CD4-positive, alpha-beta T cell treated with Interleukin-21 for 1 hour (primary cell): ENCODE measurements around the gene G3BP2.
"Not testable (repeated sequence)": the region's sequence is repeated elsewhere in the genome, so short reads cannot be mapped to it uniquely, and the experiment has no call there.

ENCODE experiments used
- DNase-seq: peaks from one replicate; pipeline ENCODE4 v3.0.0-alpha.2; 2020

Gene G3BP2

GRCh38 chr4:75673027-75673958 lies at the start of gene G3BP2:
TSS of gene G3BP2 (minus strand) at chr4:75673411. CDS start at chr4:75662025, 11,386 bp downstream.
- peak; percentile 99 for DNase-seq

DNA sequence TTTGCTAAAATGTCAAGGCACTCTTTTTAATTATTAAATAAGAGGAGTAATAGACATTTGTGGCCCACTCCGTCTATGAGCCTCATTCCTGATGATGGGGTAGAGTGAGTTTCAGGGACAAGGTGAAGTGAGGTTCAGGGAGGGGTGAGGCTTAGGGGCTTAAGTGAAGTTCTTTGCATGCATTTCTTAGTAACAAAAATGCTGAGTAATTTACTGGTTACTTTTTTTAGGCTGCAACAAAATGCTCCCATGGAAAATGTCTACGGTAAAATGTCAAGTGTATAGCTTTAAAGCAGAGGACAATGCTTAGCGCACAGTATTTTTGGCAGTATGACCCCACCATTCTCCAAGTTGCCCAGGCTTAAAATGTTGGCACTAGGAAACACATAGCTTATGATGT lies 49.2 kb upstream of the G3BP2 start:
- DNase-seq: no peak

DNA sequence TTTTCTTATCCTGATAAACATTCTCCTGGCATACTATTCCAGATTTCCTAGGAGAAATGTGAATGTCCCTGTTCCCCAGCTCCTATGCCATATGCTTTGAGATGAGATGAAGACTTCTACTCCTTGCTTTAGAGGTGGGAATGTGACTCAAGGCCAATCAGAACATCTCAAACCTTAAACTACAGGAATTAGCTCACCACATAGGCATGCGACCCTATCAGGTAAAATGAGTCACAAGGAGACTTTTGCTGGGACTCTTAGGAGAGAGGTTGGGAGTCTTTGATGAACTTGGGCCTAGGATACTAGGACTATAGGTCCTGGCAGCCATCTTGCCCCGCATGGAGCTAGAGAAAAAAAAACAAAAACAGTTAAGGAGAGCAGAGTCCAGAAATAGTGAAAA lies 45.3 kb upstream of the G3BP2 start:
- no peak for DNase-seq

DNA sequence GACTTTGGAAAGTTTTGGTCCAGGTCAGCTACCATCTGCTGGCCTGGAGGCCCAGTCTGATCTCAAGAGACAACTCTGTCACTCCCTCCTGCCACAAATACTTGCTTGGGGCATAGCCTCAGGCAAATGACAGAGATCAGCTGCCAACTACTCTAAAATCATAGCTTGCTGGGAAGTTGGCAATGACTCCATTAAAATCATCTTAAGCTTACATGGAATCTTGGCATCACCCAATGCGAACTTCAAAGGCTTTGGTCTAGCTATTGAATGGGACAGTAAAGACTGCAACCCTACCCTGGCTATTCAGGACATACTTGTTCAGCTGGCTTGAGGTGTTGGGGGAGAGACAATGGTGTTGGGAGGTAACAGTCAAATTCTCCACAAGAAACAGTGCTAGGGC lies 44.2 kb upstream of the G3BP2 start:
- no peak for DNase-seq

- DNase-seq: not testable (repeated sequence)
Observed at GRCh38 chr4:75716054-75716453, 42.8 kb upstream of the G3BP2 start.

DNA sequence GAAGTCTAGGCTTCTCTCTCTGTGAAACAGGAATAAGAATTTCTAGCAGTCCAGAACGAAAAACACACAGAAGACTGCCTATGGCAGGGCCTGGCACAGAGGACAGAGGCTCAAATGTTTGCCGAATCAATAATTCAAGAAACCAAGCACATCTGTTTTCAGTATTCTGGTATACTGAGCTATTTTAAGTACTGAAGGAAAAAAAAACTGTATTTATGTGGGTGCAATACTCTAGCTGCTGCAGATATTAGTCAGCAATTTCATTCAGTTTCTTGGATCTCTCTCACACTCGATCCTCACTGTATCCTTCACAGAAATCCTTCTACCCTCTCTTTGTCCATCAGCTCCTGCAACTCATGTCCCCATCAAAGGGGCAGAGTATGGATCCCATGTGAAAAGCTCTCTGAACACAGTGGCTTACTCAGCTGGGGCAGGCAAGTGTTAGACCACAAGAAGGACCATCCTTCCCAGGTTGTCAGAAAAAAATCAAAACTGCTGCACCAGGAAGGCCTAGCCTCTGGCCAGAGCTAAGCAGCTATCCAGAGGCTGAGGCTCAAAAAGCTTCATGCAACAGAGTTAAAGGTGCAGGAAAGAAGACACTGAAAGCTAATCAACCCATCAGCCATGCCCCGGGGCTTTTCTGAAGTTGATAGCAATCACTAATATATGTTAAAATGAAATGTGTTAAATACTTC lies 42.0 kb upstream of the G3BP2 start:
- no peak for DNase-seq

DNA sequence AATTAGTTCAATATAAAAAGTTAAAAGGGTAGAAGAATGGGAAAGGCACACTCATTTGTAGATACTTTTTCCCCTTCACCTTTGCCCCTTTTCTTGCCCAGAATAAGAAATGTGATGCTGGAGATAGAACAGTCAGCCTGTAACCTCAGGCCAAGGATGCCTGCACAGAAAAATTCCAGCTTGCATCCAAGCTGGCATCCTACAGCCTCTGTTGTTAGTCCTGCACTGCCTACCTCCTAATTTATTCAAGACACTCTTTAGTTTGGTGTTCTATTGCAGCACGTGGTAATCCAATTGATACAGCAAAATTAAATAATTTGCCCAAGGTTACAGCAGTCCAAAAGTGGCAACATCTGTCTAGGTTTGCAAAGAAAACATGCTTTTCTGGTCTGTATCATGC lies 41.5 kb upstream of the G3BP2 start:
- DNase-seq: no peak

- DNase-seq: no peak
Observed at GRCh38 chr4:75714011-75714410, 40.8 kb upstream of the G3BP2 start.

DNA sequence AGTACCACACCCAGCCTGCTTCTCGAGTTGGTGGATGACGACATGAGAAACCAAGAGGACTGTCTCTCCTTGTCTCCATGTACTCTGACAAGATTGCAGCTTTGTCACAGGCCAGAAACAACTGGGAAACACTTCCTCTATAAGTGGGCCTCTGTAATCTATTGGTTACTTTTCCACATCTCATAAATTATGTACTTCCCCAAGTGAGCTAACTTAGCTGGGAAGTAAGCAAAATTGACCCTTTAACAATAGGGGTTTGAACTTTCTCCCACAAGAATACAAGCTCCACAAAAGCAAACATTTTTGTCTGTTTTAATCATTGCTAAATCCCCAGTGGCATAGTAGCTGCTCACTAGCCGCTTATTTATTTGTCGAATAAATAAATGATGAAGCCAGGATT lies 37.0 kb upstream of the G3BP2 start:
- DNase-seq: no peak

- DNase-seq: peak; percentile 68
Observed at GRCh38 chr4:75708218-75708691, 35.0 kb upstream of the G3BP2 start.

GRCh38 chr4:75705198-75705977 lies 32.2 kb upstream of the G3BP2 start:
- DNase-seq: no peak

GRCh38 chr4:75702919-75703411 lies 29.8 kb upstream of the G3BP2 start:
- no peak for DNase-seq

GRCh38 chr4:75699299-75699698 lies 26.1 kb upstream of the G3BP2 start:
- DNase-seq: no peak

- DNase-seq: peak; percentile 3
Observed at GRCh38 chr4:75698963-75699228, 25.7 kb upstream of the G3BP2 start.

DNA sequence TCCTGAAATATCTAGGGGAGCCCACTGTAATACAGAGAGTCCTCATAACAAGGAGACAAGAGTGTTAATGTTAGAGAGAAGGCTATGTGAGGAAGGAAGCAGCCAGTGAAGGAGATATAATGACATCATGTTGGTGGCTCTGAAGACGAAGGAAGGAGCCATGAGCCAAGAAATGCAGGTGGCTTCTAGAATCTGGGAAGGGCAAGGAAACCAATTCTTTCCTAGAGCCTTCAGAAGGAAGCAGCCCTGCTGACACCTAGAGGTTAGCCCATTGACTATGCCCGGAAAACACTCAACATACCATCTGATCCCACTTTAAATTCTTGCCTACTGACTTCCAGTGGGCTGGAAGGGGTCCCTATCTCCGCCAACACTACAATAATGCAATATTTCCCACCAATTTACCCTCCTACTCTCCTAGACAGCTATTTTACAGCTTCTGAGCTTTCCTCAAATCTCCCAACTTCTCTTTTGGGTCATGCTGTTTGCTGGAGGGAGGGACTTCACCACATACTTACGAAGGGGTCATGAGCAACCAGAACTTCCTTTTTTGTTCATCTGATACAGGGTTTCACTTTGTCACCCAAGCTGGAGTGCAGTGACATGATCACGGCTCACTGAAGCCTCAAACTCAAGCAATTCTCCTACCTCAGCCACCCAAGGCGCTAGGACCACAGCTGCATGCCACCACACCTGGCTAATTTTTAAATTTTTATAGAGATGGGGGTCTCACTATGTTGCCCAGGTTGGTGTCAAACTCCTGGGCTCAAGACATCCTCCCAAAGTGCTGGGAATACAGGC lies 25.2 kb upstream of the G3BP2 start:
- peak; percentile 26 for DNase-seq

DNA sequence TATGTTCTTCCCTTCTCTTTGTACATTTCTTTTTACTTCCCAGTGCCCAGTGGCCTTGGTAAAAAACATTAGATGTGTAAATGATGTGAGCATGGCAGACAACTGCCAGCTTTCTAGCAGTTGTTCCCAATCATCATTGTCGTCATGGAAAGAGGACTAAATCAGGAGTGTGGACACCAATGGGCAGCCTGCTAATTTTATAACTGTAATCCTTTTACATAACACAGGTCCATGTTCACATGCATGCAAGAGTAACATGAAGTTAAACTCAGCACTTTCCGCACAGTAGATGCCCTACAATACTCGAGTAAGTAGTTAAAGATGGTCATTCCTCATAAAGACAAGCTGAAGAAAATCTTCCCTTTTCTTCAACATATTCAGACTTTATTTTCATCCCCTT lies 23.4 kb upstream of the G3BP2 start:
- DNase-seq: no peak

- peak; percentile 53 for DNase-seq
Observed at GRCh38 chr4:75696071-75696470, 22.9 kb upstream of the G3BP2 start.

- not testable (repeated sequence) for DNase-seq
Observed at GRCh38 chr4:75692066-75692465, 18.9 kb upstream of the G3BP2 start.

DNA sequence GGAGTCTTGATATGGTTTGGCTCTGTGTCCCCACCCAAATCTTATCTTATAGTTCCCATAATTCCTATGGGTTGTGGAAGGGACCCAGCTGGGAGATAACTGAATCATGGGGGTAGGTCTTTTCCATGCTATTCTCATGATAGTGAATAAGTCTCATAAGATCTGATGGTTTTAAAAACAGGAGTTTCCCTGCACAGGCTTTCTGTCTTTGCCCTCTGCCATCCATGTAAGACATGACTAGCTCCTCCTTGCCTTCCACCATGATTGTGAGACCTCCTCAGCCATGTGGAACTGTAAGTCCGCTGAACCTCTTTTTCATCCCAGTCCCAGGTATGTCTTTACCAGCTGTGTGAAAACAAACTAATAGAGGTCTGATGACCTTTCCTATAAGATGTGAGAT lies 13.9 kb upstream of the G3BP2 start:
- not testable (repeated sequence) for DNase-seq

DNA sequence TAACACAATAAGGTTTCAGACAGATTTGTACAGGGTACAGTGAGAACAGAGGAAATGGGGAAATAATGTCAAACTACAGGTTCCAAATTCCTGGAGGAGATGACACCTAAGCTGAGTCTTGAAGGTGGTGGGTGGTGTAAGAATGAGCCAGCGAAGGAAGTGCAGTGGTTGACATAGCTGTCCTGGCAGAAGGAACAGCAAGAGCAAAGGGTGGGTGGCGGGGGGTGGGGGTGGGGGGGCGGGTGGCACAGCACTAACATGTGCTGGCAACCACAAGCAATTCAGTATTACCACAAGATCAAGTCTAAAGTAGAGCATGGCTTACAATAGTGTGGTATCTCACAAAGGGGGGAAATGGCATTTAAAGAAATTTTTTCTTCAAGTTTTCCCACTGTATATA lies 13.1 kb upstream of the G3BP2 start:
- peak; percentile 38 for DNase-seq

DNA sequence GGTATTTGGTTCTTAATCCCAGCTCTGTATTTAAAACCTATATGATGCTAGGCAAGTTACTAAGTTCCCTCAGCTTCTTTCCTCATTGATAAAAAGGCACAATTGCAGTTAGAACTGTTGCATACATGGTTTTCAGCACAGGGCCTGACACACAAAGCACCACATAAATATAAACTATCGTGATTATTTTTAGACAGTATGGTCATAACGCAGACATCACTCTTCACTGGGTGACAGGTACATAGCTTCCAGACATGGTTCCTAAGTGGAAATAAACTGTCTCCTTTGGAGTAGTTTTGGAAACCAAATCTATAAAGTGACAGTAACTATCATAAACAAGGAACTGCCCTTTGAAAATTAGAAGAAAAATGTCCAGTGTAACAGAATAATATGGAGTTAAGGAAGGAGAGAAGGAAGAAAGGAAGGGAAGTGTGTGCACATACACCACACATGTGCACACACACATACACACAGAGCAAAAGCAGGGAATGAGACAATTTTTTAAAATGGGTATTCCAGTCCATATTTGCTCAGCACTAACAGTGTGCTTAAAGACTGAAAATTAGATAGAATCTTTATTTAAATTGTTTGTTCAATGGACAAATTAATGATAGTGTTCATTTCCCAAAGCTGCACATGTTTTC lies 12.5 kb upstream of the G3BP2 start:
- no peak for DNase-seq
